Subcutaneous adipose tissue (tissue), 4 donors: Measurements from ENCODE around the gene STEAP3. TPM values are rescaled to one million over a fixed set of nuclear protein-coding genes. Genes with fewer than 3 reads are reported as not detected.

ENCODE experiments used
- total RNA-seq, 4 donors: library from RNA; depleted of rRNA; stranded (reverse); fragments of >200 nt; gene quantifications; one replicate each; pipeline ENCODE4 v1.1.0, GENCODE V29; 2016
- TF ChIP-seq, protein P1 (sequence below): fragments of 450-650 bp; IDR thresholded peaks from one replicate; pipeline ENCODE4 v1.5.1; 2016; ENCODE audit warnings: low read depth, mild to moderate bottlenecking, control low read depth, antibody characterized with exemption, moderate library complexity

Gene STEAP3
- total RNA-seq, 4 donors from 2014 or later: 11.0 to 17.9 (median 14.4) TPM

DNA sequence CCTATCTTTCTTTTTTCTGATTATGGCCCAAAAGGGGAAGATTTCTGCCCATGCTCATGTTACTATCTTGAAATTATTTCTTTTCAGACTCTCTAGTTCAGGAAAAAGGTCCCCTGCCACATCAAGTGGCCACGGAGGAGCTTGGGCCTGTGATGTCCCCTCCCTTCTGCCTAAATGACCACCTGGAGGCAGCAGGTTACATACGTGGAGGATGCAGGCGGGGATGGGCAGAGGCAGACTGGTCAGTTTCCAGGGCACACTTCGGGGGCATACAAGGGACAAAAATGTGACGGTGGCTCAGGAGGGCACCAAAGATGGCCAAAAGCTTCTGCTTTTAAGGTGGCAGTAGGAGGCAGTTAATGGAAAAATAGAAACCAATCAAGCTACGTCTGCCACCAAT, 30.7 kb upstream of the STEAP3 start:
- TF ChIP-seq, protein P1, sequence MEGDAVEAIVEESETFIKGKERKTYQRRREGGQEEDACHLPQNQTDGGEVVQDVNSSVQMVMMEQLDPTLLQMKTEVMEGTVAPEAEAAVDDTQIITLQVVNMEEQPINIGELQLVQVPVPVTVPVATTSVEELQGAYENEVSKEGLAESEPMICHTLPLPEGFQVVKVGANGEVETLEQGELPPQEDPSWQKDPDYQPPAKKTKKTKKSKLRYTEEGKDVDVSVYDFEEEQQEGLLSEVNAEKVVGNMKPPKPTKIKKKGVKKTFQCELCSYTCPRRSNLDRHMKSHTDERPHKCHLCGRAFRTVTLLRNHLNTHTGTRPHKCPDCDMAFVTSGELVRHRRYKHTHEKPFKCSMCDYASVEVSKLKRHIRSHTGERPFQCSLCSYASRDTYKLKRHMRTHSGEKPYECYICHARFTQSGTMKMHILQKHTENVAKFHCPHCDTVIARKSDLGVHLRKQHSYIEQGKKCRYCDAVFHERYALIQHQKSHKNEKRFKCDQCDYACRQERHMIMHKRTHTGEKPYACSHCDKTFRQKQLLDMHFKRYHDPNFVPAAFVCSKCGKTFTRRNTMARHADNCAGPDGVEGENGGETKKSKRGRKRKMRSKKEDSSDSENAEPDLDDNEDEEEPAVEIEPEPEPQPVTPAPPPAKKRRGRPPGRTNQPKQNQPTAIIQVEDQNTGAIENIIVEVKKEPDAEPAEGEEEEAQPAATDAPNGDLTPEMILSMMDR: no peak

GRCh38 chr2:119195001-119195400, 28.6 kb upstream of the STEAP3 start:
- TF ChIP-seq, protein P1: no peak

DNA sequence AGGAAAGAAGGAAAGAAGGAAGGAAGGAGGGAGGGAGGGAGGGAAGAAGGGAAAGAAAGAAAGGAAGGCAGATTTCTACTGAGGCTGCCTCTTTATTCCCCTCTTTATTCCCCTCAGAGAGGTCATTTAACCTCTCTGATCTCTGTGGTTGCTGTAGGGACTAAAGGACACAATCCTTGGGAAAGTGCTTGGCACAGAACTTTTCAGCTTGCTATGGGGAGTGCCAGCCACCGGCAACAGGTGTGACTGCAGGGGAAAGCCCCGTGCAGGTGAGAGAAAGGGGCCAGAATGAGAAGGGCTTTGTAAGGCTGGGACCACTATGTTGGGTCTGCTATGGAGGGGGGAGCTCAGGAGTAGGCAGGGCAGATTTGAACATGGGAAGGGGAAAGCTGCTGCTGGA, 27.7 kb upstream of the STEAP3 start:
- TF ChIP-seq, protein P1: no peak

DNA sequence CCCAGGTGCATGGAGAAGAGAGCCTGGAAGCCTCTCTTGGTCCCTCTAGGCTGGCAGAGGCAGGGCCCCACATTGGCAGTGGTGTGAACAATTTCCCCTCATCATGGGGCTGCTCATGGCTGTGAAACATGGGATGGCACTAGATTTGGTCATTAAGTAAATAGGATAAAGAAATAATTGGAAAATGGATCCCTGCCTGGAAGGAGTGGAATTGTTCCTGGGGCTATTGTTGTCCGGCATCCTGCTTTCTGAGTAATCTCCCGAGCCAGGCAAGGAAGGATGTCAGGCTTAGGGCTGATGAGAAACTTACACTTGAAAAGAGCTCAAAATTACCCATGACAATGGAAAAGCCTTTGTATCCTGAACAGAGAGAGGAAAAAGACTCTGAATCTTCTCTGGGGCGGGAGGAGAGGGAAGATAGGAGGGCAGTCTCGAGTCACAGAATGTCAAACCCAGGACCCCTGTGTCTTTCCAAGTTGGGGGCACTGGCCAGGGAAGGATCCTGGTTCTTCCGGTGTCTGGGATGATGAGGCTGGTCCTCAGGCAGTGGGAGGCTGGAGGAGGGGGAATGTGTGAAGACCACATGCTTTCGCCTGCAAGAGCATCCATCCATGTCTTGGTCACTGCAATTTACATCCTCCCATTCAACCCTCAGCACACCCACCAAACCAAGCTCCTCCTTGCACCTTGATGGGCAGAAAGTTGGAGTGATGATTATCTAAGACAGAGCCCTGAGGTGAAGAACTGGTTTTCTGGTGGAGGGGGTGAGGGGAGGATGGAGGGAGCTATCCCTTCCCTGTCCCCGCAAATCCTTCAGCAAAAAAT, 27.1 kb upstream of the STEAP3 start:
- TF ChIP-seq, protein P1: no peak

GRCh38 chr2:119197126-119197405, 26.6 kb upstream of the STEAP3 start:
- TF ChIP-seq, protein P1: no peak

GRCh38 chr2:119197529-119198239, 25.9 kb upstream of the STEAP3 start:
- TF ChIP-seq, protein P1: no peak

DNA sequence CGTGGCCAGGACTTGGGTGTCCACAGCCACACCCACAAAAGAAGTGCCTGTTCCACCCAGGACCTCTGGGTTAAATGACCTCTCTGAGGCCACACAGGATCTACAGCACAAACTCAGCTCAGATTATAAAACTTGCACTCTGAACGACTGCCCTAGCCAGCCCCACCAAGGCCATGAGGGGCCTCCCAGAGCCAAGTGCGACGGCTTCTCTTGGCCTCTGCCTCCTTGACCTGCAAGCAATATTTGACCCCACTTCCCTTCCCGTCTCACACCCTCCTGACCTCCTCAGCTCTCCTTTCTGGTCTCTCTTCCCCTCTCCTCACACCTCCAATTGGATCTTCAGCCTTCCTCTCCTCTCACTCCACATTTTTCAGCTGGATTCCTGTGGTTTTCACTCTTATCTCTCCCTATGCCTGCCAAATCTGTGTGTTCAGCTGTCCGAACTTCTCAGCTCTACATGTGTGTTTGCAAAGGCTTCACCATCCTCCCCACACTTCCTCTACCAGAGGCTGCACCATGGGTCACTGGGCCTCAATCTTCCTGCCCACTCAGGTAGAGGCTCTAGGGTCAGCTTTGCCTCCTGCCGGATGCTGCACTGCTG, 25.3 kb upstream of the STEAP3 start:
- TF ChIP-seq, protein P1: no peak
